ENCODE data around the gene CCN5.
"Not testable (repeated sequence)": the region's sequence is repeated elsewhere in the genome, so short reads cannot be mapped to it uniquely, and the experiment has no call there.

CCN5 gene

GRCh38 chr20:44695295-44695673 is 19.9 kb upstream of the CCN5 start:
- DNase-seq (ENCODE audit: low spot score) = no peak

- peak; percentile 29 for DNase-seq (ENCODE audit: low spot score)
These were observed 19.4 kb upstream of the CCN5 start for GRCh38 chr20:44695674-44696300.

- DNase-seq (ENCODE audit: low spot score) = no peak
These were observed 18.9 kb upstream of the CCN5 start for GRCh38 chr20:44696315-44696714.

- DNase-seq (ENCODE audit: low spot score) = not testable (repeated sequence)
These were observed 18.1 kb upstream of the CCN5 start for GRCh38 chr20:44697041-44697440.

GRCh38 chr20:44698351-44698750 is 16.8 kb upstream of the CCN5 start:
- no peak for DNase-seq (ENCODE audit: low spot score)

GRCh38 chr20:44700306-44700705 is 14.9 kb upstream of the CCN5 start:
- DNase-seq (ENCODE audit: low spot score) = no peak

GRCh38 chr20:44701118-44701857 is 13.9 kb upstream of the CCN5 start:
- DNase-seq (ENCODE audit: low spot score) = no peak

GRCh38 chr20:44701858-44702256 is 13.3 kb upstream of the CCN5 start:
- DNase-seq (ENCODE audit: low spot score) = no peak

- no peak for DNase-seq (ENCODE audit: low spot score)
These were observed 12.4 kb upstream of the CCN5 start for GRCh38 chr20:44702776-44703175.

- DNase-seq (ENCODE audit: low spot score) = no peak
These were observed 11.8 kb upstream of the CCN5 start for GRCh38 chr20:44703183-44703925.

- DNase-seq (ENCODE audit: low spot score) = no peak
These were observed 11.1 kb upstream of the CCN5 start for GRCh38 chr20:44703956-44704488.

GRCh38 chr20:44704551-44704971 is 10.6 kb upstream of the CCN5 start:
- DNase-seq (ENCODE audit: low spot score) = no peak

GRCh38 chr20:44705364-44706094 is 9.6 kb upstream of the CCN5 start:
- no peak for DNase-seq (ENCODE audit: low spot score)

GRCh38 chr20:44706301-44707017 is 8.7 kb upstream of the CCN5 start:
- DNase-seq (ENCODE audit: low spot score) = no peak

- no peak for DNase-seq (ENCODE audit: low spot score)
These were observed 8.1 kb upstream of the CCN5 start for GRCh38 chr20:44707018-44707579.

GRCh38 chr20:44709380-44709779 is 5.8 kb upstream of the CCN5 start:
- DNase-seq (ENCODE audit: low spot score) = no peak

GRCh38 chr20:44709797-44710196 is 5.4 kb upstream of the CCN5 start:
- DNase-seq (ENCODE audit: low spot score) = no peak

- DNase-seq (ENCODE audit: low spot score) = no peak
These were observed 3.9 kb upstream of the CCN5 start for GRCh38 chr20:44711237-44711636.

- DNase-seq (ENCODE audit: low spot score) = no peak
These were observed 968 bp upstream of the CCN5 start for GRCh38 chr20:44714102-44714700.

GRCh38 chr20:44715499-44716308 is 535 bp downstream of the CCN5 start:
- no peak for DNase-seq (ENCODE audit: low spot score)
